Body of pancreas (tissue), 4 donors: ENCODE measurements around the gene GALNT16. TPM values are rescaled to one million over a fixed set of nuclear protein-coding genes. Genes with fewer than 3 reads are reported as not detected.

Experiments
- ATAC-seq: fragments of 150-250 bp; one replicate; pipeline ENCODE4 v1.9.1; 2016
- DNase-seq, 4 donors: peaks; one replicate each; pipeline ENCODE4 v3.0.0-alpha.2; 2019
- H3K27ac ChIP-seq, 4 donors: fragments of 200-600 bp; sonication (generic); 1 replicate in 3 of 4; 2 replicates in 1 of 4; pipeline versions ENCODE4 v1.5.1 to v1.6.1; 2016 to 2019; ENCODE audit warnings: mild to moderate bottlenecking in 1 of 4, mixed read lengths in 1 of 4, moderate library complexity in 1 of 4
- H3K27me3 ChIP-seq, 2 donors: fragments of 200-600 bp; sonication (generic); one replicate each; pipeline ENCODE4 v1.6.0; 2016; ENCODE audit warnings: mild to moderate bottlenecking in 1 of 2
- H3K36me3 ChIP-seq, 2 donors: fragments of 200-600 bp; sonication (generic); replicated peaks in 1 of 2; 2 replicates each; pipeline ENCODE4 v1.5.1; 2016; ENCODE audit warnings: low read depth in 2 of 2; ENCODE audit not compliant: insufficient read depth in 1 of 2
- H3K4me1 ChIP-seq: fragments of 200-600 bp; sonication (generic); one replicate; pipeline ENCODE4 v1.6.0; 2016
- H3K4me3 ChIP-seq, 2 donors: fragments of 200-600 bp; sonication (generic); 1 replicate in 1 of 2; 2 replicates in 1 of 2; pipeline ENCODE4 v1.5.1; 2016 to 2019
- H3K9me3 ChIP-seq, 3 donors: fragments of 200-600 bp; sonication (generic); 1 replicate in 2 of 3; 2 replicates in 1 of 3; pipeline ENCODE4 v1.5.1; 2016
- POLR2A ChIP-seq, 3 donors: fragments of 450-650 bp; IDR thresholded peaks; one replicate each; pipeline ENCODE4 v1.6.1; 2016; ENCODE audit warnings: antibody characterized with exemption in 3 of 3, mild to moderate bottlenecking in 2 of 3
- WGBS, 2 donors: methylation state at CpG; one replicate each; pipeline ENCODE4 v1.1.5; 2017; 5-methylcytosine and 5-hydroxymethylcytosine counted together
- intact Hi-C: fragments of 100-400 bp; cut with DNase I; formaldehyde crosslinking; loops from one replicate; pipeline ENCODE4 v1.15.1; 2023
- total RNA-seq, 2 donors: library from RNA; depleted of rRNA; stranded (reverse); fragments of >200 nt; gene quantifications; one replicate each; pipeline ENCODE4 v1.1.0, GENCODE V29; 2016
- TF ChIP-seq, protein P1 (sequence below), 7 experiments: fragments of 450-650 bp in 4 of 7; fragments of 200-600 bp in 3 of 7; sonication (generic) in 3 of 7; IDR thresholded peaks; one replicate each; pipeline ENCODE4 v1.5.1; 2016 to 2019; ENCODE audit warnings: antibody characterized with exemption in 7 of 7

Gene GALNT16
- total RNA-seq, 2 donors from 2014 or later: 1.3 to 5.6 TPM

DNA sequence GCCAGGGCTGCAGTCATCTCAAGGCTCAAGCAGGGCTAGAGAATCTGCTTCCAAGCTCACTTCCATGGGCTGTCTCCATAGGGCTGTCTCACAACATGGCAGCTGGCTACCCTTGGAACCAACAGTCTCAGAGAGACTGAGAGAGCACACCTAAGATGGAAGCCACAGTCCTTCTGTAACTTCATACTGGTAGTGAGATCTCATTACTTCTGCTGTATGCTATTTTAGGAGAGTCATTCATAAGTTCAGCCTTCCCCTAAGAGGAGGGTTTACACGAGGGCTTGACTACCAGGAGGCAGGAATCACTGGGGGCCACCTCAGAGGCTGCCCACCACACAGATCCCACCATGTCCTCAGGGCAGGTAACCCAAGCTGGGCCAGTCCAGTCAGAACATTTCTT is 108.4 kb downstream of the GALNT16 start:
- Histone ChIP-seq H3K36me3 (no peaks in the 10 kb centered on the region), H3K27ac (no peak overlapping the region), H3K4me3 (no peak overlapping the region), H3K9me3 (no peaks in the 10 kb centered on the region), H3K27me3 (no peaks in the 10 kb centered on the region), H3K4me1 (no peaks in the 10 kb centered on the region)
- intact Hi-C loops: no loop called here
- WGBS, 2 donors: 73 to 100% methylated on average over 1 of the region's 1 CpG
- no peak for DNase-seq
- ATAC-seq: no peak
- TF ChIP-seq, protein P1, sequence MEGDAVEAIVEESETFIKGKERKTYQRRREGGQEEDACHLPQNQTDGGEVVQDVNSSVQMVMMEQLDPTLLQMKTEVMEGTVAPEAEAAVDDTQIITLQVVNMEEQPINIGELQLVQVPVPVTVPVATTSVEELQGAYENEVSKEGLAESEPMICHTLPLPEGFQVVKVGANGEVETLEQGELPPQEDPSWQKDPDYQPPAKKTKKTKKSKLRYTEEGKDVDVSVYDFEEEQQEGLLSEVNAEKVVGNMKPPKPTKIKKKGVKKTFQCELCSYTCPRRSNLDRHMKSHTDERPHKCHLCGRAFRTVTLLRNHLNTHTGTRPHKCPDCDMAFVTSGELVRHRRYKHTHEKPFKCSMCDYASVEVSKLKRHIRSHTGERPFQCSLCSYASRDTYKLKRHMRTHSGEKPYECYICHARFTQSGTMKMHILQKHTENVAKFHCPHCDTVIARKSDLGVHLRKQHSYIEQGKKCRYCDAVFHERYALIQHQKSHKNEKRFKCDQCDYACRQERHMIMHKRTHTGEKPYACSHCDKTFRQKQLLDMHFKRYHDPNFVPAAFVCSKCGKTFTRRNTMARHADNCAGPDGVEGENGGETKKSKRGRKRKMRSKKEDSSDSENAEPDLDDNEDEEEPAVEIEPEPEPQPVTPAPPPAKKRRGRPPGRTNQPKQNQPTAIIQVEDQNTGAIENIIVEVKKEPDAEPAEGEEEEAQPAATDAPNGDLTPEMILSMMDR (IDR thresholded peaks at IDR 0.05): no peak
- no peak for TF ChIP-seq POLR2A (IDR thresholded peaks at IDR 0.05)

DNA sequence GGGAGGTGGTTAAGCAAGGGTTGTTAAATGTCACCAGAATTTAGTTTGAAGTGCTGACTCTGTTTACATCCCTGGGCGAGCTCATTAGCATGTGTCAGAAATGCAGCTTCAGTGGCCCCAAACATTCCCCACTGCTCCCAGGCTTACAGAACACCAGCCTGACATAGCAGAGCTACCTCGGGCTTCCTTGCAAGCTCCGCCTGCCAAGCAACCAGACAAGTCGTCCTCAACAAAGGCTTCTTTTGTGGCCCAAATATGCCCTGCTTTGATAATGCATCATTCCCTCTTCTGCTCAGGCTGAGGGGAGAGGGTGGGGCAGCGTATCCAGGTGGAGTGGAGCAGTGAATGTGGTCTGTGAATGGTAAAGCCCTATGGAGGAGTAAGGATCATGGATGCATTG is 110.1 kb downstream of the GALNT16 start:
- H3K27ac ChIP-seq: no peak overlapping the region
- no peaks in the 10 kb centered on the region for H3K36me3 ChIP-seq
- TF ChIP-seq, protein P1 (IDR thresholded peaks at IDR 0.05): no peak
- no peak for TF ChIP-seq POLR2A (IDR thresholded peaks at IDR 0.05)
- H3K4me1 ChIP-seq: no peaks in the 10 kb centered on the region
- H3K4me3 ChIP-seq: no peak overlapping the region
- no peaks in the 10 kb centered on the region for H3K27me3 ChIP-seq
- intact Hi-C loops: no loop called here
- ATAC-seq (no peak), DNase-seq (no peak)
- 59 to 84% methylated on average over 2 to 5 of the region's 5 CpGs for WGBS, 2 donors
- H3K9me3 ChIP-seq: no peaks in the 10 kb centered on the region

GRCh38 chr14:69372146-69372545 is 112.2 kb downstream of the GALNT16 start:
- Histone ChIP-seq H3K9me3 (no peaks in the 10 kb centered on the region), H3K4me3 (no peak overlapping the region), H3K4me1 (no peaks in the 10 kb centered on the region), H3K27me3 (no peaks in the 10 kb centered on the region), H3K36me3 (no peaks in the 10 kb centered on the region), H3K27ac (no peak overlapping the region)
- 82 to 88% methylated on average over 3 of the region's 3 CpGs for WGBS, 2 donors
- intact Hi-C loops: no loop called here
- ATAC-seq (no peak), DNase-seq (no peak)
- no peak for TF ChIP-seq POLR2A (IDR thresholded peaks at IDR 0.05)
- TF ChIP-seq, protein P1 (IDR thresholded peaks at IDR 0.05): no peak

GRCh38 chr14:69373104-69373503 is 113.1 kb downstream of the GALNT16 start:
- WGBS, 2 donors: 0 to 96% methylated on average over 1 of the region's 1 CpG
- H3K4me1 ChIP-seq: no peaks in the 10 kb centered on the region
- H3K27ac ChIP-seq: no peak overlapping the region
- ATAC-seq: no peak
- no peaks in the 10 kb centered on the region for H3K27me3 ChIP-seq
- no peak for DNase-seq
- intact Hi-C loops: no loop called here
- no peak for TF ChIP-seq POLR2A (IDR thresholded peaks at IDR 0.05)
- TF ChIP-seq, protein P1 (IDR thresholded peaks at IDR 0.05): no peak
- H3K9me3 ChIP-seq: no peaks in the 10 kb centered on the region
- no peaks in the 10 kb centered on the region for H3K36me3 ChIP-seq
- no peak overlapping the region for H3K4me3 ChIP-seq

DNA sequence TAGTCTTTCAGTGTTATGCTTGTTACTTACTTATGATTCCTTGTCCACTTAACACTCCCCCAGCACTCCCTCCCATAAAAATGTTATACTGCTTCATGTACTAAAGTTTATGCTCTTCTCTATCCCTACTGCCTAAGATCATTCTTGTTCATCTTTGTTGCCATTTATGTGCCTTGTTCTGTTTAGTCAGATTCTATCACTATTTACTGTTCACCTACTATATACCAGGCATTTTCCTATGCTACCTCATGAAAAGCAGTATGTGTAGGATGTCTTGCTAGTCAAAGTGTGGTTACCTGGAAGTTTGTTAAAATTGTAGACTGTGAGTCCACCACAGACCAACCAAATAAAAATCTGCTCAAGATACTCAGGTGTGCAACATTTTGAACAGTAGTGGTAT is 114.3 kb downstream of the GALNT16 start:
- DNase-seq (no peak), ATAC-seq (no peak)
- no peak overlapping the region for H3K4me3 ChIP-seq
- TF ChIP-seq, protein P1 (IDR thresholded peaks at IDR 0.05): no peak
- no peak for TF ChIP-seq POLR2A (IDR thresholded peaks at IDR 0.05)
- intact Hi-C loops: no loop called here
- no peak overlapping the region for H3K27ac ChIP-seq
- no peaks in the 10 kb centered on the region for H3K36me3 ChIP-seq
- H3K4me1 ChIP-seq: no peaks in the 10 kb centered on the region
- no peaks in the 10 kb centered on the region for H3K27me3 ChIP-seq
- no peaks in the 10 kb centered on the region for H3K9me3 ChIP-seq
